ENCODE data around the gene TBC1D22A.

DNA sequence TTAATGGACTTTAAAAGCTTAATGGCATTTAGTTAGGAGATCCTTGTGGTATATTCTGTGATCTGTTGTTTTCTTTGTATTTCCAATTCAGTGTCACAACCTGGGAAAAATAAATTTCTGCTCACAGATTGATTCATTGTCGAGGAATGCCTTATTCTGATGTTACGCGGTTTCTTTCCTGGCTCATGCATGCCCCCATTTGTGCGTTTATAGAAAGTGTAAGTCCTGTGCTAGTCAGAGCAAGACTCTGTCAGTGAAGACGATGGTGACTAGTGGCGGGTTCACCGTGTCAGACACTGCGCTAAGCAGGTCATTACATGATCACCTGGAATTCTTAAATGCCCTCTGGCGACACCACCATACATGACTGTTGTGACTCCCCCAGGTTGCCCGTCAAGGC lies 169.4 kb downstream of the TBC1D22A start:
- TF ChIP-seq EZH2 (IDR thresholded peaks at IDR 0.05; ENCODE audit: insufficient read depth, low read length) (no peak), CTCF (IDR thresholded peaks at IDR 0.05; ENCODE audit: insufficient read depth, low read depth, low read length) (no peak)

Measured in astrocyte (in vitro differentiated cells and primary cell).